ENCODE results near the gene HS3ST2.
A peak's percentile ranks its signal among the peaks of the same experiment; 100 is the strongest.
"Not testable (repeated sequence)": the region's sequence is repeated elsewhere in the genome, so short reads cannot be mapped to it uniquely, and the experiment has no call there.

The HS3ST2 gene

DNA sequence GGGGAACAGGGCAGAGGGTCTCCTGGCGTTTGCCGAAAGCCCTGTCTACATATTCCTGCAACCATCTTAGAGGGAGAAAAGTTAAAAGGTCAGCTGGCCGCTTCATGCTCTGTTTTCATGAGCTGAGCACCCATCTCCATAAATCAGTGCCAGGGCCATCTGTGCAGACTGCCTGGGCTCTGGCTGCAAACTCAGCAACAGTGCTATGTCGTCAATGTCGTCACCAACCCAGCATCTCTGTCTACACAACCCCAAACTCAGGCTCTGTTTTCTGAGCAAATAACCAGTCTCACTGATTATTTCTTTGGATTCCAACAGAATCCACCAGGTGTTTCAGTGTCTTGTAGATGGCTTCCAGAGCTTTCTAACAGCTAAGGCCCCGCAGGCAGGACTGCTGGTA, 65.0 kb downstream of the HS3ST2 start:
- FAIRE-seq: no peak

DNA sequence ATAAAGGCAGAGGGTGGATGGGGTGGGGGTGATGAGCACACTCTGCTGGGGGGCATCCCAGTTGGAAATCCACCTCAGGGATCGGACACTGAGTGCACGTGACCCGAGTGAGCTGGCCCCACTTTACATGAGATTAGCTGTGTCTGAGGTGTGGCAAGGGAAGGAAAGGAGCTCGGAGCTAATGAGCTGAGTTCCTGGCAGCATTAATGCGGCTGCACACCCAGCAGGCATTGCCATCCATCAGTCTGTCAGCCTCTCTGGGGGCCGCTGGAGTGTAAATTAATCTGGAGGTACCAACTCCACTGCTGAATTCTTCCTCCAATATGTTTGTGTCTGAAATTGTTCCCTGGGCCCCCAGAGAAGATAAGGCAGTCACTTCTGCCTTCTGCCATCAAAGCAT, 65.5 kb downstream of the HS3ST2 start:
- FAIRE-seq: no peak

More for the DNA sequence above, 65.0 kb downstream of the HS3ST2 start:
- DNase-seq (ENCODE audit: low spot score): no peak

DNA sequence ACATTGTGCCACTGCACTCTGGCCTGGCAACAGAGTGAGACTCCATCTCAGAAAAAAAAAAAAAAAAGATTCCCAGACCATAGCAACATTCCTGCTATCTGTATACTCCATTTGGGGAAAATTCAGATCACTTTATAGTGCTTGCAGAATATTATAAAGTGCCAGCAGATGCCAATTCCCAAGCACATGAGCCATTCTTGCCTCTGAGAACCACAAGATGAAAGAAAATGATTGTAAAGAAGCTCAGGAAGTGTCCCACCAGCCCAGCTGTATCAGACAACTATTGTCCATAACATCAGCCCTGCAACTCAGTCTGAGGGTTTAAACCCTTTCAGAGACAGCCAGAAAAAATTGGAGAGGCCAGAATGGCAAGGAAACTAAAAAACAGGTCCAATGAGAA, 69.0 kb downstream of the HS3ST2 start:
- DNase-seq (ENCODE audit: low spot score) (no peak), FAIRE-seq (no peak)

More for the DNA sequence above, 65.5 kb downstream of the HS3ST2 start:
- no peak for DNase-seq (ENCODE audit: low spot score)

GRCh38 chr16:22885951-22886350, 72.0 kb downstream of the HS3ST2 start:
- DNase-seq (ENCODE audit: low spot score) (no peak), FAIRE-seq (no peak)

DNA sequence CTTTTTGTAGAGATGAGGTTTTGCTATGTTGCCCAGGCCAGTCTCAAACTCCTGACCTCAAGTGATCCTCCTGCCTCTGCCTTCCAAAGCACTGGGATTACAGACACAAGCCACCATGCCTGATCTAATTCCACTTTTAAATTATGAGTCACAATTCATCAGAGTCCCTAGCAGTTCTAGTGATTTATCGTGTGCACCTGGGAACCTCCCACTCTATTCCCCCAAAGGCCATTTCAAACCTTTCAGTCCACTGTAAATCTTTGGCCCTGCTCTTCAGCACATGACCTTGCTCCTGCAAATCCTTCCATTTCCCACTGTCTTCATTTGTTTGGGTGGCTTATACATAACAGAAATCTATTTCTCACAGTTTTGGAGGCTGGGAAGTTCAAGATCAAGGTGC, 73.0 kb downstream of the HS3ST2 start:
- DNase-seq (ENCODE audit: low spot score) (no peak), FAIRE-seq (no peak)

GRCh38 chr16:22887445-22887844, 73.5 kb downstream of the HS3ST2 start:
- DNase-seq (ENCODE audit: low spot score) (no peak), FAIRE-seq (no peak)

DNA sequence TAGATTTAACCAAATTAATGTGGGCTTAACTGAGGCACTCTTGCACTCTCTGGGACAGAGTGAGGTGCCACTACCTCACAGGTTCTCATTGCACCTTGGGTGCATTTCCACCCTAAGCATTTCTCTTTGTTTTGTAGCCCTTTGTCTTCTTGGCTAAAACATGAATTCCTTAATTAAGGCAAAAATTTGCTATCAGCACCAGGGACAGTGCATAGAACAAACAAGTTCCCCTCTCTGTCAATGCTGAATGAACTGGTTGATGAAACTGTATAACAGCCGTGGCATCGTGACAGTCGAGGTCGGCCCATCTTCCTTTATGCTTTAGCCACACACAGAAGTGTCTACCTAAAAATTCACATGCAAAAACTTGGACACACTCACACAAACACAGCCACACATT, 74.8 kb downstream of the HS3ST2 start:
- FAIRE-seq: no peak
- peak; percentile 17 for DNase-seq (ENCODE audit: low spot score)

DNA sequence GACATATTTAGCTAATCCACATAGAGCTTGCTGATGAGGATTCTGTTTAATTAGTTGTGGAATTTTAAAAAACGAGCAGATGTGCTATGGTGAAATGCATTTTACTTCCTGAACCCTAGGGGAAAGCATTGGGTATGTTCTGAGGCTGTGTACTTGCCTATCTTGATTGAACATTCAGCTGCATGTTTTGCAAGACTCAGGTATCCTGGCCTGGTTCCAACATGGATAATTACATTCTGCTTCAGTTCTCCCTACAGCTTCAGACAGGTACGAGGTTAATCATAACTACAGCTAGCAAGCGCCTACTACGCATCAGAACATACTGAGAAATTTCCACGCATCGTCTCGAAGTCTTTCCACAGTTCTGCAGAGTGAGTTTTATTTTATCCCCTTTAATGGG, 77.0 kb downstream of the HS3ST2 start:
- DNase-seq (ENCODE audit: low spot score) (no peak), FAIRE-seq (no peak)

GRCh38 chr16:22897184-22897583, 83.2 kb downstream of the HS3ST2 start:
- FAIRE-seq (no peak), DNase-seq (ENCODE audit: low spot score) (no peak)

- DNase-seq (ENCODE audit: low spot score) (no peak), FAIRE-seq (no peak)
These were observed 84.2 kb downstream of the HS3ST2 start for GRCh38 chr16:22898131-22898530.

- DNase-seq (ENCODE audit: low spot score) (peak; percentile 38), FAIRE-seq (no peak)
These were observed 84.9 kb downstream of the HS3ST2 start for GRCh38 chr16:22898874-22899348.

DNA sequence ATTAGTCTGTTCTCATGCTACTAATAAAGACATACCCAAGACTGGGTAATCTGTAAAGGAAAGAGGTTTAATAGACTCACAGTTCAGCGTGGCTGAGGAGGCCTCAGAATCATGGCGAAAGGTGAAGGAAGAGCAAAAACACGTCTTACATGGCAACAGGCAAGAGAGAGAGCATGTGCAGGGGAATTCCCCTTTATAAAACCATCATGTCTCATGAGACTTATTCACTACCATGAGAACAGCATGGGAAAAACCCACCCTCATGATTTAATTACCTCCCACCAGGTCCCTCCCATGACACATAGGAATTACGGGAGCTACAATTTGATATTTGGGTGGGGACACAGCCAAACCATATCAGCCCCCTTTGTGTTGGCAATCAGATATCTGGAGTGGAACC, 85.6 kb downstream of the HS3ST2 start:
- DNase-seq (ENCODE audit: low spot score); FAIRE-seq: not testable (repeated sequence)

- DNase-seq (ENCODE audit: low spot score): no peak
- FAIRE-seq: no peak
These were observed 86.9 kb downstream of the HS3ST2 start for GRCh38 chr16:22900863-22901262.

DNA sequence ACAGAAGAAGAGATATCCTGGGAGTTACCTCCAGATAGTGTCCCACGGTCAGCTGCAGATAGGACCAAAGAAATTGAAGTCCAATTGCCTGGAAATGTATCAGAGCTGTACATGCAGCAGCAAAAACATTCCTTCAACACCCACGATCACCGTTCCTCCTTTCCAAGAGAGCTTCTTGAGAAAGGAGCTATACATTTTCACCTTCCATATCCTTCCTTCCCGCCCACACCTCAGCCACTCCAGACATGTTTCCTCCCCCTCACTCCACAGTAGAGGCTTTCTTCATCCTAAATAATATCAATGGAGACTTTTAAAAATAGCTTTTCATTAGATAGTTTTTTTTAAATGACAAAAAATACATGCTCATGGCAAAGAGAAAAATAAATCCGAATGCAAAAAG, 87.6 kb downstream of the HS3ST2 start:
- no peak for FAIRE-seq
- DNase-seq (ENCODE audit: low spot score): no peak

GRCh38 chr16:22903716-22904115, 89.8 kb downstream of the HS3ST2 start:
- DNase-seq (ENCODE audit: low spot score) (no peak), FAIRE-seq (no peak)

DNA sequence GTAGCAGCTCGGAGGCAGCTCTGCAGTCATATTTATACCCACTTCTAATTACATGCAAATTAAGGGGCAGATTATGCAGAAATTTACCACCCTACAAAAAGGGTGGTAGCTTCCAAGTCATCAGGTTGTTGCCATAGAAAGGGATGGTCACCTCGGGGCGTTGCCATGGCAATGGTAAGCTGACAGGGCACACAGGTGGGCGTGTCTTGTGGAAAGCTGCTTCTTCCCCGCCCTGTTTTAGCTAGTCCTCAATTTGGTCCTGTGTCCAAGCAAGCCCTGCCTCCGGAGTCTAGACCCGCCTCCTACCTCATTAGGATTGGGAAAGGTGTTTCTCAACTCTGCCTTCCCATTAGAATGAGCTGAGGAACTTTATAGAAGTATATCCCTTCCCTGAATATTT, 98.7 kb downstream of the HS3ST2 start:
- FAIRE-seq (no peak), DNase-seq (ENCODE audit: low spot score) (no peak)

DNA sequence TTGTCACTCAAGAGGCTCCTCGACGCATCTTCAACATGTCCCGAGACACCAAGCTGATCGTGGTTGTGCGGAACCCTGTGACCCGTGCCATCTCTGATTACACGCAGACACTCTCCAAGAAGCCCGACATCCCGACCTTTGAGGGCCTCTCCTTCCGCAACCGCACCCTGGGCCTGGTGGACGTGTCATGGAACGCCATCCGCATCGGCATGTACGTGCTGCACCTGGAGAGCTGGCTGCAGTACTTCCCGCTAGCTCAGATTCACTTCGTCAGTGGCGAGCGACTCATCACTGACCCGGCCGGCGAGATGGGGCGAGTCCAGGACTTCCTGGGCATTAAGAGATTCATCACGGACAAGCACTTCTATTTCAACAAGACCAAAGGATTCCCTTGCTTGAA, 101.0 kb downstream of the HS3ST2 start:
- FAIRE-seq: no peak

DNA sequence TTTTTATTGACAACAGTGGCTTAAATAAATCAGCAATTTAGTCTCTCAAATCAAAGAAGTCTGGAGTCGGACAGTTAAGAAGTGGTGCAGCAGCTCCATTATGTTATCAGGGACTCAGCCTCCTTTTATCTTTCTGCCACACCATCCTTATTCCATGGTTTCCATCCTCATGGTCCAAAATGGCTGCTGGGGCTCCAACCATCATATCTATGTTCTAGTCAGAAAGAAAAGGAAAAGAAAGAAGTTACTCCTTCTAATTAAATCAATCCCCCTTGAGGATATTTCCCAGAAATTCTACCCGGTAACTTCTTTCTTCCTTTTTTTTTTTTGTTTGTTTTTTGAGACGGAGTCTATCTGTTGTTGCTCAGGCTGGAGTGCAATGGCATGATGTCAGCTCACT, 109.5 kb downstream of the HS3ST2 start:
- DNase-seq (ENCODE audit: low spot score) (no peak), FAIRE-seq (no peak)

More for the DNA sequence above, 101.0 kb downstream of the HS3ST2 start:
- DNase-seq (ENCODE audit: low spot score): peak; percentile 22

GRCh38 chr16:22924492-22924891, 110.5 kb downstream of the HS3ST2 start:
- FAIRE-seq (no peak), DNase-seq (ENCODE audit: low spot score) (no peak)

DNA sequence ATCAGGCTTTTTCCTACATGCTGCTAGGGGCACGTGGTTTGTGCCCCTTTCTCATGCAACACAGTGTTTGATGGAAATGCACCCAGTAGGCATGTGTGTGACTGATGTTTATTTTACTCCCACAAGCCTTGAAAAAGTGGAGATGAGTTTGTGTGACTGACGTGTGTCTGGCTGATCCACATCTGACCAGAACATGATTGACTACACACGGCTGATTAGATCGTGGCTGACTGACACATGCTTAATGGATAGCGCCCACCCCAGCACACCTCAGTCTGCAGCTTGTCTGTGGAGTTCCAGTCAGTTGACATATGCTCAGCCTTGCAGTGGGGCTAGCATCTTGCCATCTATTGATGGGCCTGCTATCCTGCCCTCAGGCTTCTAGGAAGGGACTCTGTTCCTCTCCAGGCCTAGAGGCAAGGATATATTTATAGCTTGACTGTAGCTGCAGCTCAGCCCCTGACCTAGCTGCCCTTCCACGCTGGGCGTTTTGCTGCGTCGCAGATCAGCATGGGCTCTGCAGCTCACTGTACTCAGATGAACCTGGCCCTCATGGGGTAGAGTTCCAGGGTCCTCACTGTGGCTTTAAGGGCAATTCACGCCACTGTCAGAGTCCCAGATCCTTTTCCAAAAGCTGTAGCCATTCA, 112.3 kb downstream of the HS3ST2 start:
- FAIRE-seq: no peak
- no peak for DNase-seq (ENCODE audit: low spot score)

DNA sequence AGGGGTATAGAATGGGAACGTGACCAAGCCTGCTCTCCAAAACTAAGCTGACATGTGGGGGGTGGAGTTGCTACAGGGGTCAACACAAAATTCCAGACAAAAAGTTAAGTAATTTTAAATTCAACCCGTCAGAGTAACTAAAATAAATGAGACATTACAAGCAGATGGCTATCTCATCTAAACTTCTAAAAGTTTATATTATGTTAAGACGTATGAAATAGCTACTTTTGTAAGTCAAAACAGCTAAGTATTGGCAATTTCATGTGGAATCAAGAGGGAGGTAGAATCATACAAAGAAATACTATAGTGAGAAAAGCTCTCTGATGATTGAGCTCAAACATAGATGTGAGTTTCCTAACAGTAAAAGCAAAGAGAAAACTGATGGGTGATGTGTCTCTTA, 113.3 kb downstream of the HS3ST2 start:
- no peak for FAIRE-seq
- no peak for DNase-seq (ENCODE audit: low spot score)

DNA sequence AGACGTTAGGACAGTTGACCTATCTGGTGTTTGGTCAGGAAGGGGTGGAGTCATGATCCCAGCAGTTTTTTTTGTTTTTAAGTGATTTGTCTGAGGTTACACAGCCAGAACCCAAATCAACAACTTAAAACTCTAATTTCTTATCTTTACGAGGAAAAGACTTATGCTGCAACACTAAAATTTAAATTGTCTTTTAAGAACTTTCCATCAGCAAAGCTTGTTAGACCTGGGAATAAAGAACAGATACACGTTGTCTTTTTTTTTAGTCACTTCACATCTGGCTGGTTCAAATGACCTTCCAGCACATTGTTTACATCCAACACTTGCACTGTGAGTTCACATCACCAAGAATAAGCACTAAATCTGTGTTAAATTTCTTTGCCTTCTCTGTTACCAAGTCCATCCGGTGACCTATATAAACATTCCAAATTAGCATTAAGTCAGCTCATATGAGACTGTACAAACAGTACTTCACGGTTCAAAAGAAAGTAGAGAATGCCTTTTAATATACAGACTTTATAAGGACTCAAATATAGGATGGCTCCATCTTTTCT, 115.0 kb downstream of the HS3ST2 start:
- FAIRE-seq: no peak
- no peak for DNase-seq (ENCODE audit: low spot score)

GRCh38 chr16:22929461-22929860, 115.5 kb downstream of the HS3ST2 start:
- DNase-seq (ENCODE audit: low spot score) (no peak), FAIRE-seq (no peak)
